GM21515 (cell line): ENCODE data around the gene H19.

Experiments used
- ATAC-seq: cut with Tn5 transposase; IDR thresholded peaks from one replicate; pipeline ENCODE4 v1.9.1; 2021; ENCODE audit not compliant: unreplicated experiment

Gene H19

GRCh38 chr11:1987024-1987423 lies 10.6 kb downstream of the H19 start:
- ATAC-seq: no peak

- ATAC-seq: no peak
These were observed 14.1 kb downstream of the H19 start for GRCh38 chr11:1983601-1983961.

- no peak for ATAC-seq
These were observed 14.6 kb downstream of the H19 start for GRCh38 chr11:1982873-1983600.

- ATAC-seq: no peak
These were observed 18.0 kb downstream of the H19 start for GRCh38 chr11:1979607-1980006.

DNA sequence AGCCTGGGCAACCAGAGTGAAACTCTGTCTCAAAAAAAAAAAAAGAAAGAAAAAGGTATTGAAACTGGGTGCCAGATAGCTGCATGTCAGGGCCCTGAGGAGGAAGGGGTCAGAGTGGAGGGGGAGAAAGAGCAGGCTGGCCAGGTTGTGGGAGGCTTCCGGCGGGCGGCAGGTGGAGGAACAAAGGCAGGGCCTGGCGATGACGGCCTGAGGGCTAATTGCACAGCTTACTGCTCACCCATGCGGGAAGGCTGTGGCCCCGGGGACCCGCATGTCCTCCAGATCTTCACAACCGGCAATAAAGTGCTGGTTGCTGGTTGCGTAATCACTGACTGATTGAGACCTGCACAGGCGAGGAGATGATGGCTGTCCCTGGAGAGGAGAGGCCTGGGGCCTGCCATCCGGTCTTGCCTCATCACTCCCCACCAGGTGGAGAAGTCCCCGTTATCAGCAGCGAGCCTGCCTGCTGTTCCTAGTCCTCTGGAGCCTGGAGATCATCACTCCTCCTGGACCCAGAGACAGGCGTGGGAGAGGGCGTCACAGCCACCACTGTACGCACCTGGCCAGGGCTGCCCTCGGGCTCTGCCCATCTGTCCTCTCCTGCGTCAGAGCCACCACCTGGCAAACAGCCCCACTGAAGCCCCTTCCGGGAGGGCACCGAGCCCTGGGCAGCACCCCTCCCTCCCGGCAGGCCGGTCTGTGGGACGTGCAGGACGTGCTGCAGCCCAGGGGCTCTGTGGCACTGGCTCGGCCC lies 18.7 kb downstream of the H19 start:
- no peak for ATAC-seq

GRCh38 chr11:1975185-1975584 lies 22.5 kb downstream of the H19 start:
- ATAC-seq: no peak

DNA sequence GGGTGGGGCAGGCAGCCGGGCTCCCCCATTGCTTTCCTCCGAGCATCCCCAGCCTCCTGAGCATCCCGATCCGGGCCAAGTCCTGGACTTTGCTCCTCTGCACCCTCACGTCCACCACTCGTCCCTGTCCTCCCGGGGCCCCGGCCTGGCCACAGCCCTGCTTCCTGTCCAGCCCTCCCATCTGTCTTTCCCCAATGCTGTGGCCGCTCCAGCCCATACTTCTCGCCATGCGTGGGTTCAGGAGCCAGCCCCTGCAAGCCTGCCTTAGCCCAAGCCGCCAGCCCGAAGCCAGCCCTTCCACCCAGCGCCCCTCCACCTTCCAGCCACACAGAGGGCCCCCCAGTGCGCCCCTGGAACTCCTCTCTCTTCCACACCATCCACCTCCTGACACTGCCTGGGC lies 26.7 kb downstream of the H19 start:
- ATAC-seq: no peak

DNA sequence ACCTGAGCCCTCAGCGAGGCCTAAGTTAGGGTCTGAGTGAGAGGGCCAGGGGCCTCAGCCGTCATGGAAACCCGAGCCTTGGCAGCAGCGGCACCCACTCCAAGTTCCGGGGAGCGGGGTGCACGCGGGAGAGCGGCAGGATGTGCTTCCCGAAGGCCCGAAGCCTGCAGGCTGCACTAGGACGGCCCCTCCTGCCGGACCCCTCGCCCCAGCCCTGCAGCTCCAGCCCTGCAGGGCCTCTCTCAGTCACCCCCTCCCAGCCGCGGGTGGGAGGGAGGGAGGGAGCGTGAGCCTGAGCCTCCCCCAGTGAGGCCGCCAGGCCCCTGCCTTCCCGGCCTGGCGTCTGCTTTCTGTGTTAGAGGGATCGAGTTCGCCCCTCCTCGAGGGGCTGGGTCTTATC lies 27.9 kb downstream of the H19 start:
- no peak for ATAC-seq

DNA sequence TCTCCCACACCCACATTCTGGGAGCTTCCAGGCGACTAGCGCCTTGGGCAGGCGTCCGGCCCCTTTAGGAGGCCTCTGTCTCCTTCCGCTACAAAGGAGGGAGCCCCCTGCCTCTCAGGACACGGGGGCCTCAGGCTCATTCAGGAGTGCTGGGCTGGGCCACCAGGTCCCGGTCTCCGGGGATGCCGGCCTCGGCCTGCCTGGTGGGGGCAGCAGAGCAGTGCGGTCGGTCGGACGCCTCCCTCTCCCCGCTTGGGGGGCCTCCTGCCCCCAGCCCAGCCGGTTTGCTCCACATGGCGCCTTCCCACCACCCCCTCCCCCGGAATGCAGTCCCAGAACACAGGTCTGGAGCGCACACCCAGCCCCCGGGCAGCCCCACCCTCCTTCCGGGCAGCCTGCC lies 28.6 kb downstream of the H19 start:
- no peak for ATAC-seq

- ATAC-seq: no peak
These were observed 29.1 kb downstream of the H19 start for GRCh38 chr11:1968454-1969002.

- no peak for ATAC-seq
These were observed 29.9 kb downstream of the H19 start for GRCh38 chr11:1967641-1968225.

DNA sequence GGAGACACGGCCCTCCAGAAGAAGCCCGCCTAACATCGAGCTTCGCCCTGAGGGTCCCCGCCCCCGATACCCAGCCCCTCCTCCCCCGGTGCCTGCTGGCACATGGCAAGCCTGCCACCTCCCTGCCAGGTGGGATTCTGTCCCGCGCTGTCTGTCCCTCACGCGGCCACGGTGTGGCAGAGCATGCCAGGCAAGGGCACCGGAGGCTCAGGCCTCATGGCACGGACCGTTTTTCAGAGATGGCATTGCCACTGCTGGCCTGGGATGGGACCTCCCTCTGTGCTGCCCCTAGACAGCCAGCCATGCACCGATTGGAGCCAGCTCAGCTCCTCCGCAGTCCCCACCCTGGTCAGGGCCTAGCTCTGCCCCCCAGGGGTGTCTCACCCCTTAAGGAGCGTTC lies 31.1 kb downstream of the H19 start:
- no peak for ATAC-seq

- ATAC-seq: no peak
These were observed 32.7 kb downstream of the H19 start for GRCh38 chr11:1964955-1965354.

- ATAC-seq: no peak
These were observed 33.3 kb downstream of the H19 start for GRCh38 chr11:1964348-1964747.

DNA sequence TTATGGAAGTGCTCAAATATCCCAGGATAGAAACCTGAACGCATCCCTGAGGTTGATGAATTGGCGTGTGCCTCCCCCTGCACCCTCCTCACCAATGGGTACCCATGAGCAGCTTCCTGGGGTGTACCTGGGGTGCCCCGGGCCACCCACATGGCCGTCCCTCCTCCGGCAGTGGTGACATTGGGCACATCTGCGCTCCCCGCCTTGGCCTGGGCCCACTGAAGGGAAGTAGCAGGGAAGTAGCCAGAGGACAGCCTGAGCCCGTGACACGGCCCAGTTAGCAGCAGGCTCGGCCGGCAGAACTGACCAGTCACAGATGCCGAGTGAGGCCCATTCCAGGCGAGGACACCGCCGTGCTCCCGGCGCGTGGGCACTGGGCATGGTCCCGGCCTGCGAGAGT lies 33.8 kb downstream of the H19 start:
- no peak for ATAC-seq

- ATAC-seq: no peak
These were observed 37.9 kb downstream of the H19 start for GRCh38 chr11:1959786-1960185.

- no peak for ATAC-seq
These were observed 39.3 kb downstream of the H19 start for GRCh38 chr11:1958367-1958766.

DNA sequence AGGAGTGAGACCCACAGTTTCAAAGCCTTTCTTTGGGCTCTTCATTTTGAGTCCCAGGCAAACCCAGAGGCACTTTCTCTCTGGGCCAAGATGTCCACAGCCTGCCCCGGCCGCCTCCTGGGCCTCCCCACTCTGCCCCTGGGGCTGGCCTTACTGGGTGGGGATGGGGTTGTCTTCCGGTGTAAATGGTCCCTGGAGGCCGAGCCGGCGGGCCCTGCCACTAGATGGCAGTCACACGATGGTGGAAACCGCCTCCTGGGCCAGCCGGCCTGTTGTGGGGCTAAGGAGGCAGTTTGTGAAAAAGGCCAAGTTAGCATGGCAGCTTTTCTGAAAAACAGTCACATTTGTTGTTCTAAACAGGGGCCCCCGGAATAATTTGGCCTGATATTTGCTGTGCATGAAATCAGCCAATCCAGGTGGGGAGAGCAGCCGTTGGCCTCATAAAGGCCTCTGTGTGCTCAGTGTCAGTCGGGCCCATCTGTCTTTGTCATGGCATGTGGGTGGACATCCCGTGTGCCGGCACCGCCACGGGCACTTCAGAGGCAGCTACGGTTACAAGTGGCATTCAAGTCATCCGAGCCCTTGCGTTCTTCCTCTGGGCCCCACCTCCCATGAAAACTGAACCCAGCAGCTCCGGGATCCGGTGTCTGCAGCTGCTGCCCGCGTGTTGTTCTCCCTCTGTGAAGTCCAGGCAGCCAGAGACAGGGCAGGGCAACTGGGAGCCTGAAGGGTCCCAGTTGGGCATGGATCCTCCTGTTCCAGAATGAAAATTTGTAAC lies 44.0 kb downstream of the H19 start:
- ATAC-seq: no peak

DNA sequence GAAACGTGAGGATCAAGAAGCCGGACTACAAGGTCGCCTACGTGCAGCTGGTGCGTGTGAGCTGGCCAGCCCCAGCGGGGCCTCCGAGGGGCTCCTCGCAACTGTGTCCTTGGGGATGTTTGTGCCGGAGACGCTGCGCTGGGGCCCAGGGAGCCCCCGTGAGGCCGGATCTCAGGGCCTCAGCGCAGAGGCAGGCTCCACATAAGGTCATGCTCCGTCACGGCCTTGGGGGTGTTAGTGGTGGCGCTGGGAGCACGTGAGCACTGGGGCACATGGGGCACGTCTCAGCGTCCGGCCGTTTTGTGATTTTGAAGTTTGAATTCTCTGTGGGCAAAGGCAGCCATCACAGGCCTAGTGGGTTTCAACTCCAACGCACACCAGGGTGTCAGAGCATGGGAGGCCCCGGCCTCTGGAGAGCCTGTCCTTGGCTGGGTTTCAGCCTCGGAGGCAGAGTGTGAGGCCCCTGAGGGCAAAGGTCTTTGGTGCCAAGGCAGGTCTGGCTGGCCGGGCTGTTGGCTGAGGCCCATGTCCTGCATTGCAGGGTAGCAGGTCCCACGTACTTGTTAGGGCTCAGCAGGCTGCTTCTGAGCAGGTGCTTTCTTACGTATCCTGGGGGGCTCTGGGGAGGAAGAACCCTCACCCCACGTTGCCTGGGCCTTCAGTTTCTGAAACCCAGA lies 44.7 kb downstream of the H19 start:
- no peak for ATAC-seq

- no peak for ATAC-seq
These were observed 47.7 kb downstream of the H19 start for GRCh38 chr11:1949922-1950321.

GRCh38 chr11:1949302-1949701 lies 48.3 kb downstream of the H19 start:
- no peak for ATAC-seq
